NCI-H2081 treated with DMSO at 0.1 percent for 48 hours (cell line): Measurements from ENCODE around the gene TIAM1.

Source experiments
- DNase-seq: peaks from one replicate; lab custom pipeline; 2025; lab: John Stamatoyannopoulos, UW

Gene TIAM1

DNA sequence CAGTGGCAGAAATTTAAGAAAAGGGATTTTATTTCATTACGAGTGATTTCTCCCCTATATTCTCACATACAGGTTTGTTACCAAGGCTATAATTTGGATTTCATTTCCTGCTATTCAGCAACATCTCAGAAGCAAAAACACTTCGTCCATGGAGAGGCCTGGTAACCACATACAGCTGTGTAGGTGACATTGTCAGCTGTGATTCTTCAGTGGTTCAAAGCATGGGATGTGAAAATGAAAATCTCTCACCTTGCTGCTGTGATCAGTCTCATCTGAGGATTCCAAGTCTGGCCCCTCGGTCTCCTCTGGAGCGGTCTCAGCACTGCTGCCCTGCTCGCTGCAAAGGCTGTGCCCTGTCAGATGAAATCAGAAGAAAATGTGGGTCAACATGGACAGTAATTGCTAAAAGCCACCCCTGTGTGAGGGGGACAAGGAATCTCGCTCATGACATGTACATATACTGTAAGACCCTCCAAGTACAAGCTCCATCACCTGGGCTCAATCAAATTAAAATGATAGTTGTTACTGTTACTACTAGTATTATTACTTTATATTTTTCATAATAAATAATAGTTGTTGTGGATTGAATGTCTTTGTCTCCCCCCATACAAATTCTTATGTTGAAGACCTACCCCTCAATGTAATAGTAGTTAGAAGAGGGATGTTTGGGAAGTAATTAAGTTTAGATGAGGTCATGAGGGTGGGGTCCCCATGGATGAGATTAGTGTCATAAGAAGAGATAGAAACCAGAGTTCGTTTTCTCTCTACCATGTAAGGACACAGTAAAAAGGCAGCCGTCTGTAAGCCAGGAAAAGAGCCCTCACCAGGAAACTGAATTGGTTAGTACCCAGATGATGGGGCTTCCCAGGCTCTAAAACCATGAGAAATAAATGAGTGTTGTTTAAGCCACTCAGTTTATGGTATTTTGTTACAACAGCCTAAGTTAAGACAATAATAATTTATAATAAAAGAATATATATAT is 179.1 kb downstream of the TIAM1 start:
- DNase-seq = no peak

DNA sequence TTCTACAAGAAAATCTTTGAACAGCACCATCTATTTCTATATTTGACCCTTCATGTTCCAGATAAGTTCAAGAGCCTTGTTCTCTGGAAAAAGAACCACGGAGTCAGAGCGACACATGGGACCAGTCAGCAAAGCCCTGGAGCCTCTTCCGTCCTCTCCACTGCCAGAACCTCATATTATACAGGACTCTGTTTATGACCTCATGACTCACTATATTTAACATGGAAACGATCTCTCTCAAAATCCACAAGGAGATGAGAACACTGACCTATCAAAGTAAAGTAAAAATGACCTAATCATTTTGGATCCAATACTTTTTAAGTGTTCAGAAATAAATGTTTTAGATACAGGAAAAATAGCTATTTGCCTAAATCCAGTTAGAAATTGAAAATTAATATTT is 181.2 kb downstream of the TIAM1 start:
- DNase-seq = no peak

DNA sequence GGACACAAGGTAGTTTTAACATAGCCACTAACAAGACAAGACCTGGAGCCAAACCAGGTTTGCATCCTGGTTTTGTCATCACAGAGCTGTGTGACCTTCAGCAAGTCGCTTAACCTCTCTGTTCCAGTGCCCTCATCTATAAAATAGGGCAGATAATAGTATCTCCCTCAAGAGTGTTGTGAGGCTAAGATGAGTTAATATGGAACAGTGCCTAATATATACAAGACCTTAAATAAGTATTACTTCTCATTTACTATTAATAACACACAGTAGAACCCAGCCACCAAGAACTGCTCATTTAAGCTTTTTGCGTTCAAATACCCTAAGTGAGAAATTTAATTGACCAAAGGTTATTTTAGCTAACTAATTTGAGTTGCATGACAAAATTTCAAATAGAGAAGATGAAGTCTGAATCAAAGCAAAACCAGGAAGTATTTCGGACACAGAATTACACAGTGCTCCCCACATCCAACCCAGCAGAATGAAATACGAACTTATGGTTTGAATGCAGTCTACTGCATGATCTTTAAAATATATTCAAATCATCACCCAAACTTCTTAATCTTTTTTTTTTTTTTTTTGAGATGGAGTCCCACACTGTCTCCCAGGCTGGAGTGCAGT is 181.9 kb downstream of the TIAM1 start:
- no peak for DNase-seq

DNA sequence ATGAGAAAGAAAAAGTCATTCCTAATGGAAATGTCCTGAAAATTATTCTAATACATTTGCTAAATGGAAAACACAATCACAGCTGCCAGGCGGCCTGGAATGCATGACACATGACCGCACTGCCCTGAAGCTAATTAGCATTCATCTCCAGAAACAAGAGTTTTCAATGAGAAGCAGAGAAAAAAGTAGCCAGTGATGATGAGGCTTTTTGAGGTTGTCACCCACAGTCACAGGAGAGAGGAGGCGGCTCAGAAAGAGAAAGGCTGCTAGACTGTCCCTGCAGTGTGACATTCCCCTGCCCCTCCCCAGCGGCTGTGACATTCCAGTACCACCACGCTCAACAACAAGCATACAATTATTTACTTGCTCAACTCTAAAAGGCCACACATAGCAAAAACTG is 182.9 kb downstream of the TIAM1 start:
- no peak for DNase-seq

DNA sequence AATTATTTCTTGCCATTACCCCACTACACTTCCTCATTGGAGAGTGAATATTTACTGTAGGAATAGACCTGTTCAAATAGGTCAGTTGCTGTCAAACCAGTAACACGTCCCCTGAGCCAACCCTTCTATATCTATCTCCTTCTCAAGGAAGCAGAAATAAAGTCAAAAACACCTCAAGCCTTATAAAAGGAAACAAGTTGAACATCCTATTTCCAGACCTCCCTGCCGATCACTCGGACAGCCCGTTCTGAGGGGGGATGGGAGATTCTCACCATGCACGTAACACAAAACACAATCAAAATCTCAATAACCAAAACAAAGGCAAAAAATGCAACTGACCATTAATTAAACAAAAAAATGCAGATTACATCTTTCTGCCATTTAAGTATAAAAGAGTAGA is 184.3 kb downstream of the TIAM1 start:
- DNase-seq = no peak

DNA sequence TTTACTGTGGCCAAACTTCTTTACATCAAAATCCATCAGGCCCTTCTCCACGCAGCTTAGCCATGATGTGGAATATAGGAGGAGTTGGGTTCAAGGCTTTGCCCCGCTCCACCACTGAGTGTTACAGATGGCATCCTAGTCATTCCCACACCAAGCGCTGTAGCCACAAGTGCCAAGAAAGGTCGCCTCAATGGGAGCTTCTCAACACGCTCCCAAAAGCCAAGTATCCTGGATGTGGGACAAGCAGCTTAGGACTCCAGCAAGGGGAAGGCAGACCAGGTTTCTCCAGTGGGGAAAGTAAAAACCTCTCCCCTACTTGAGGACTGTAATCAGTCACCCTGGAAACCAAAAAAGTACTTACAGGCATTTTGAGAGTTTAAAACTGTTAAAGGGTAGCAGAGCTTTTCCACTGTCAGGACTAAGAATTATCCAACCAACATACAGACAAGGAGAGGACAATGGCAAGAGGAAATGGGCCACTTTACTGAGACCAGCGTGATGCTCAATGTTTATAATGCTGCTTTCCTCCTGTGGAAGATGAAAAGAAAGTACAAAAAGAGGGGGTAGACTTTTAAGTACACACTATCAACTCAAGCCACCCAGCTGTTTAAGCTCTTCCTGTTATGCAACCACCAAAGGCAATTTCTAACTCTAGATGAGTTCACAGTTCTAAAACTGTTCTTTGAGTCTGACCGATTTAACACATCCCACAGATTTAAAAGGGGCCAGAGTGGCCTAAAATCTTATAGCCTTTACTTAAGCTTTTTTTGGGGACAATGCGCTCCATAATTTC is 185.1 kb downstream of the TIAM1 start:
- no peak for DNase-seq

DNA sequence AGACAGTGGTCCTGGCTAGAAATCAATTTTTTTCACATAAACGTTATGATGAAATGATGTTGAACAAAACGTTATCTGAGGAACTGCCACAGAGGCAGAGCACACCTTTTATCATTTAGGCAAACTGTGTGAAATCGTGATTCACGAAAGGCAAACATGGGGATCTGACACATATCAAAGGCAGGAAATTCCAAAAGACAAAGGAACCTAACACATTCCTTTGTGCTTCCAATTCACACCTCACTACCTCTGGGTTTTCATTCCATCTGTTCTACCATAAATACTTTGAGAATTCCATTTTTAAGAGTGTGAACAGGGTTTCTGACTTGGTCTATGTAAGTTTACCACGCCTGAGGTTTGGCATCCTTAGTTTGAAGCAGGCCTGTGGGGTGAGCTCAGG is 186.3 kb downstream of the TIAM1 start:
- DNase-seq = no peak

DNA sequence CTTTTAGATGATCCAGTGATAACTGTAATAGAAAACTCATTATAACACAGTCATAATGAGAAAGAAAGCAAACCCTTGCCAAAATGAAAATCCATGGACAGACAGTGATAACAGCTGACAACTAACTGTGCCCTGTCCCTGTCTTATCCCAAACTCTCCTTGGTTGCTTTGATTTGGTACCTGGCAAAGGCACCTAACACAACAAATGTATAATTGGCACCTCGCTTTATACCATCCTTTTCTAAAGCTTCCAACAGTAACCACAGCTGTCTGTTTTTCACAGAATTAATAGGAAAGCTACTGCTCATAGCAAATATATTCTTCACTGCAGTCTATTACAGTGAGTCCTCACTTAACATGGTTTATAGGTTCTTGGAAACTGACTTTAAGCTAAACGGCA is 187.4 kb downstream of the TIAM1 start:
- DNase-seq = no peak

DNA sequence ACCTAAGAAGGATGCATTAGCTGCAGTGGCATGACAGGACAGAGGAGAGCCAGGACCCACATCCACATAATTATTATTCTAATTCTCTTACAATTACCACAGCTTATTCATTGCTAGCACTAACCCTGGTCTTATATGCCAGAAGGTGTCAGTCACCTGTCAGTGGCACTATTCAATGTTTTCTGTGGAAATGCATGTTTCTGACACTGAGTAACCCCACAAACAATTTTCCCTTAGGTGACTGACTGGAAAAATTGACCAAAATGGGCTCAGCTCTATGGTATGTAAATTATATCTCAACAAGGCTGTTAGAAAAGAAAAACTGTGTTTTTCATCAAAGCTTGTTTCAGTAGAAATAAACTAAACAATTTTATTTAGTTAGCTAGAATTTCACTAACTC is 187.9 kb downstream of the TIAM1 start:
- no peak for DNase-seq

DNA sequence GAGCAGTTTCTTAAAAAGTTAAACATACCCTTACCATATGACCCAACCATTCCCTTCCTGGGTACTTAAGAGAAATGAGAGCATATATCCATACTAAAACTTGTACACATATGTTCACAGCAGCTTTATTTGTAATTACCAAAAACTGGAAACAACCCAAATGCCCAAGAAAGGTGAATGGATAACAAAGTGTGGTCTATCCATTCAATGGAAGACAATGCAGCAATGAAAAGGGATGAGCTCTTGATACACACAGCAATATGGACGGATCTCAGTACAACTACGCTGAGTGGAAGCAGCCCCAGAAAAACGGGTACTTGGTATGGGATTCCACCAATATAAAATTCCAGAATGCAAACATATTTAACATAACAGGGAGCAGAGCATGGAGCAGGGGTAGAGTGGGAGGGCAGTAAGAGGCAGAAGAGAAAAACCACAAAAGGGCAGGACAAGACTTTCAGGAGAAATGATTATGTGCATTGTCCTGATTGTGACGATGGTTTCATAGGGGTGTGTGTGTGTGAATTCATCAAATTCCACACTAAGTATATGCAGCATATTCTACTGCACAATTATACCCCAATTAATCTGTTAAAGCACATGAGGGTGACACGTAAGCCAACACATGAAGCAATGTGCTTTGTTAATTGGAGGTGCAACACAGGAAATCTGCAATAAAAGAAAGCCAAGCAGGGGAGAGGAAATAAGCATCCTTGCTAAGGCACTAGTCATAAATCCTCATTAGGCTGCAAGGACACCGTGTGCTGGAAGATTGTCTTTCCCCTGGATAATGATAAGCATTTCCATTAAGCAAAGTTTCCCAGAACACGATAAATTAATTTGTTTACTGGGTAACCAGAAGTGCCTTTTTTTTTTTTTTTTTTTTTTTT is 192.7 kb downstream of the TIAM1 start:
- no peak for DNase-seq

DNA sequence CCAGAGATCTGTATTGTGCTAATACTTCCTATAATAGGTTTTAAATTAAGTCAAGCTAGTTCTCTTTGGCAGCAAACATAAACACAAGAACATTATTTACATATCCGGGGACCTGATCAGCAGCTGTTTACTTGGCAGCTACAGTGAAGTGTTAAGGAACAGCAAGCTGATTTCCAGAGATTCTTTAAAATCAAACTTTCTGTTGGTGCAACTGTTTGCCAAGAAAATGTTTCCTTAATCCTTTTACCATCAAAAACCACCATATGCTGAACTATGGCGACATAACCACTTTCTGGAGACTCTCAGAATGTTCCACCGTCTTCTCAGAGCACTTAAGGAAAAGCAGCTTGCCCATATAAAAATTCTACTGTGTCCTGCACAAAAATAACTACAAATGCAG is 198.8 kb downstream of the TIAM1 start:
- DNase-seq = no peak

DNA sequence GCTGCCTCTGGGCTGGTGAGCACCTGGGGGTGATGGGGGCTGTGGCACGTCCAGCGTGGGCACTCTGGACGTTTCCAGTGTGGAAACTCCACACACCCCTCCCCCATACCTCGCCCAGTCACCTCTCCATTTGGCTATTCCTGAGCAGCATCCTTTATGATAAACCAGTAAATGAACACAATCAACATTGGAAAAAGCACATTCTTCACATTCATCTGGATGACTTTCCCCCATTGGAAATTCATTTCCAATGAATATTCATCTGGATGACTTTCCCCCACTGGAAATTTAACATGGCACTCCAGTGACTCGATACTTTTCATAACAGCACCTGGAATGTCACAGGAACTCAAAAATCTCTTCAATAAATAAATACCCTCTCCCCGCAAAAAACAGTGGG is 201.0 kb downstream of the TIAM1 start:
- DNase-seq = no peak

DNA sequence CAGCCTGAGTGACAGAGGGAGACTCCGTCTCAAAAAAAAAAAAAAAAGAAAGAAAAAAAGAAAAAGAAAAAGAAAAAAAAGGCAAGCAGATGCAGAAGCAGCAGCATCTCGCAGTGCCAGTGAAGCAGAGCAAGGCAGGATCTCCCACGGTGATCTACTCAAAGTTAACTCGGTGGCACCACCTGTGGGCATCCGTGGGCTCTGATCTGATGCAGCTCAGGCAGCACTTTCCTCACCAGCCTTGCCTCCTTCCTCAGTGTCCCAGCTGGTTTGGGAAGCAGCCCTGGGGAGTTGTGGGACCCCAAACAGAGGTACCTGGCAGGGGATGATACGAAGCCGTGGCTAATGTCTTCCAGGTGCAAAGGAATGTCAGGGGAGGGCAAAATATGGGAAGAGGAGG is 201.5 kb downstream of the TIAM1 start:
- no peak for DNase-seq

DNA sequence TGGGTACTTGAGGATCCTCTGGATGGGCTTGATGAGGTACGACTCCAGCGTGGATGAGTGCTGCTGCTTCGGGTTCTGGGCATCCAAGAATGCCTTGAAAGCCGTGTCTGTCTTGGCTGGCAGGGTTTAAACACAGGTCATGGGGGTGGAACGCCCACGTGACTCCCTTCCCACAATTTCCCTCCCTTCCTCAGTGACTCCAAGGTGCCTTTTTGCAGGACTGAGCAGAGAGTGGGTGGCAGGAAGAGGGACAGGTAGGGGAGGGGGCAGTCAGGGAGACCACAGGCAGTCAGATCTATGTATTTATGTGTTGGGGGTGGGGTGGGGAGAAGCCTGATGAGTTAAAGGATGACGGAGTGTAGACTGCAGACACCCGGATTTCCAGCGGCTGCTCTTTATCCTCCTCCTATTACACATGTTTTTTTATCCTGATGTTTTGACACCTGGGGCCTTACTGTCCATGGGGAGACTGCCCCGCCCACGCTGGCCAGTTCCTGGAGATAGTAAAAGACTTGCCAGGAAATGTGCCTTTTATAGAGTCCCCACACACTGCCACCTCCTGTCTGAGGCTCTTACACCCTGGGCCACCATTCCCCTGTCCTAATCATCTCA is 202.6 kb downstream of the TIAM1 start:
- no peak for DNase-seq

DNA sequence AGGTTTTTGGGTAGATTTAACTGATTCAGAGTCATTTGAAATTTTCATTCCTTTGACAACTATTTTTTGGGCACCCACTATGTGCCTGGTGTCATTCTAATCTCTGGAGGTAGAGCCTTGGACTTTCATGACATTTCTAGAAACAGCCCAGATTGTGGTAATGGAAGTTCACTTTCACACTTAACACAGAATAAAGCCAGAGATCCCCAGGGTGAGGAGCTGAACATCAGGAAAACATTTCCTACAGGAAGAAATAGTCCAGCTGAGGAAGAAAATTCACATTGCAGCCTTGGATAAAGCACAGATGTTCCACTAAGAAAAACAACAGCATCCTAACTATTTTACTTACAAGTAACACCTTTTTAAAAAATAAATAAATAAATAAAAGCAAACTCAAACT is 203.4 kb downstream of the TIAM1 start:
- no peak for DNase-seq

DNA sequence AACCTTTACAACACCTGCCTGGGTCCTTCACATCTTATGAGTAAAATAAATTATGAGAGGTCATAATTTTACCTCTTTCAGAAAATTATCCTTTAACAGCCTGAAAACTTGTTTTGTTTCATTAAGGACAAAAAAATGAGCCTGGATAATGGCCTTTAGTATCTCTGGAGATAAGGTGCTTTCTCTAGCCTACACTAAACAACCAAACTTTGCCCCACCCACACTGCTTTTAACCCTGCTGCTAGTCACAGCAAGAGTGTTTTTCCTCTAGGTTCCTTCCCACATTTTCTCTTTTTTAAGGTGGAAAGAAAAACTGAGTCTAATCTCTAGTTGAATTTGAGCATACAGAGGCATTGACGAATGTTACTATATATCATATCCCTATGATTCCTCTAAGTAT is 204.0 kb downstream of the TIAM1 start:
- no peak for DNase-seq

DNA sequence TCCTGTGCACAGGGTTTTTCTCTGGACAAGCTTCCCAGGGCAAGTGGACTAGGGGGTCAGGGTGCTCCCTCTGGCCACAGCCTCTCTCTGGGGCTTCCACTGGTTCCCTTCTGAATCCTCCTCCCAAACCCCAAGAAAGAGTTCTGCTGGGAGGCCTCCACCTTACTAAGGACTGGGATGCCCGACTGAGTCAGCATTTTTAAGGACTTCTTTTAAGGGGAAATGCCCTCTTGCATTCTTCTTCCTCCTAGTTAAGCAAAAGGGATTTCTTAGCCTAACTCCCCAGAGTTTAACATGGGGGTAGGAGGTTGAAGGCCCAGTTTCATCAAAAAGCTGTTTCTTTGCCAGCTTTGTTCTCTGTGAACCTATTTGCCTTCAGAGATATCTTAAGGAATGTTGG is 206.1 kb downstream of the TIAM1 start:
- DNase-seq = no peak

DNA sequence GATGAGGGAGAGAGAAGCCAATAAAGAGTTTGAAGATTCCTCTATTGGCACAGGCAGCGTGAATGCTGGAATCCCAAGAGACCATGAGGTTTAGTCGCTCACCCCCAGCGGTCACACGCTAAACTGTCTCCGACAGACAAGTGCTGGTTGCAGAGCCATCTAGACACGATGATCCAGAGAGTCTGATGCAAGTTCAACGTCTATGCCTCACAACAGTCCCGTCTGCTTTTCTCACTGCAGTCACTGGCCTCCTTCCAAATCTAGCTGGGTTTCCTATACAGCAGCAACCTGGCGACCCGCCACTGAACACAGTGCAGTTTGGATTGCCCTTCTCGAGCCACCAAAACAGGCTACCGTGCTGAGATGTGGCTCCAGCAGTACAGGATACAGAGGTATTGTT is 207.2 kb downstream of the TIAM1 start:
- no peak for DNase-seq

DNA sequence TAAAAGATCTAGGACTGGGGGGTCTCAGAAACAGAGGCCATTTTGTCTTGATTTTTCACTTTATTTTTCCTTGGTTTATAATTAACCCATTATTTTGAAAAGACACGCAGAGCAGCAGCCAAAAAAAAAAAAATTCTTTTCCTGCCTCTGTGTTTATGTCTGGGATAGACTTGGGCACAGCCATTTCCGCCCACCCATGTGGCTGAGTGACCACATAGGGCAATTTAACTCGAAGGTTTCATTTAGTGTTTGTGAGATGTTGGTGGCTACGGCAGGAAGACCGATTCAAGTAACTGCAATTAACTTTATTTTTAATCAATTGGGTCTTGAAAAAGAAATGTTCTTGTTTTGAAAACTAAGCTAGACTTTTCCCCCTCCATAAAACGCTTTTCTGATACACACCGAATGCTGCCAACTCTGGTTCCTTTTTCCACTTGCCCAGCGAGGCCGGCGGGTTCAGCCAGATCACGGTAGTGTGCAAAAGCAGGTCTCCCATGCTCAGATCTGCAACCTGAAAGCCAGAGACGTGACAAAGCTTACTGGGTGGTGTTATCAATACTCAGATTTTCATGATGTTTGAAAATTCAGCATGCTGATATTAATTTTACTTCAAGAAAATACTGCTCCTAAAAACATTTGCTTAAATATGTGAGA is 208.4 kb downstream of the TIAM1 start:
- DNase-seq = no peak

DNA sequence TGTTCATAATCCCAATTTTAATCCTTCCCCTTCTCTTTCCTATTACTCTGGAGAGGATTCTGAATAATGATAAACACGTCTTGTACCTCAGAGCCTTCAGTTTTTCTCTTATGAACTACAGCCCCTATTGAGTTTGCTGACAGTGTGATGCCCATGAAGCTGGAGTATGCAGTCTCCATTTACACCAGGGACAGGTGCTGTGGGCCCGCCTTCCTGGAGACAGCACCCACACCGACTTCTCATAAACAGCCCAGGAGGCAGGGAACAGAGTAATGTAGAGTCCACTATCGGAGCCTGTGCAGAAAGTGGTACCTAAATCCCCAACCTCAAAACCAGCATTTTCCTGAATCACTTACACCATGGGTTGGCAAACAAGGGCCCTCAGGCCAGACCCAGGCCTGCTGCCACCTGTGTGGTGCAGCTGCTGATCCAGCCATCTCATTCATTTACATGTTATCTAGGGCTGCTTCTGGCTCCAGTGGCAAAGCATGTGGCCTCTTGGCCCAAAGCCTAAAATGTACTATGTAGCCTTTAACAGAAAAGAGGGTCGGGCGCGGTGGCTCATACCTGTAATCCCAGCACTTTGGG is 210.7 kb downstream of the TIAM1 start:
- DNase-seq = no peak
